SK-N-SH treated with all-trans-retinoic acid at 6 μM for 48 hours (cell line): ENCODE results near the gene POLK.

Source experiments
- POU6F1 ChIP-seq: fragments of 250-450 bp; sonication (Bioruptor Pico); IDR thresholded peaks from 2 replicates; pipeline ENCODE4 v1.8.0; 2021; ENCODE audit warnings: low read depth, mild to moderate bottlenecking, moderate library complexity, borderline replicate concordance
- PPARA ChIP-seq: fragments of 250-450 bp; sonication (Bioruptor Pico); IDR thresholded peaks from 2 replicates; pipeline ENCODE4 v1.5.0; 2020; ENCODE audit warnings: mild to moderate bottlenecking, borderline replicate concordance

DNA sequence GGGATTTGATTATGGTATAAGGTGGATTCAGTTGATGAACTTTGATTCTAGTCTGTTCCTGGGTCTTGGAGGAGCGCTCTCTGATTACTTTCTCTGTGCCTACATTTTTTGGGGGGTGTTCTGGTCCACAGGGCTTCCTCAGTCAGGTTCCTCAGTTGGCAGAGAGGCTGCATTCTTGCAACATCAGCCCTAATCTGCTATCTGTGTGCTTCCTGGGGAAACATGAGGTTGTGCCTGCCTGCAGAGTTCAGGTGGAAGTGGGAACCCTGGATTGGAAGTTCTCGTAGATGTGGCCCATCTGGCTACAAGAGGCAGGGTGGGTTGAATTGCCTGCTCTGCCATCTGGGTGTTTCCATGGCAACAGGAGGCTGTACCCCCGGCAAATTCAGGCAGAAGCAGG is 24.5 kb downstream of the POLK start:
- TF ChIP-seq POU6F1 (CRISPR knock-in tag) (no peak), PPARA (CRISPR knock-in tag) (no peak)
